Right renal cortex interstitium (tissue), 3 donors: ENCODE data around the gene CHRNA5. TPM values are rescaled to one million over a fixed set of nuclear protein-coding genes. Genes with fewer than 3 reads are reported as not detected.

ENCODE experiments used
- DNase-seq, 3 donors: peaks; one replicate each; pipeline ENCODE4 v3.0.0-alpha.2; 2013; ENCODE audit warnings: low read depth in 3 of 3, low spot score in 2 of 3
- polyA plus RNA-seq, 3 donors: library from polyadenylated mRNA; unstranded; fragments of 120-200 nt; gene quantifications; one replicate each; pipeline ENCODE4 v1.2.1, GENCODE V29; 2013; ENCODE audit not compliant: insufficient read length in 3 of 3

Gene CHRNA5
- polyA plus RNA-seq, 3 donors: 6.3 to 10.2 (median 10.0) TPM

GRCh38 chr15:78619022-78619950, 54.0 kb downstream of the CHRNA5 start:
- no peak for DNase-seq

GRCh38 chr15:78620021-78620526, 54.8 kb downstream of the CHRNA5 start:
- DNase-seq: no peak

GRCh38 chr15:78620527-78621421, 55.5 kb downstream of the CHRNA5 start, which contains the start of gene CHRNA3:
CHRNA3 (minus strand) TSS chr15:78620996; CDS start chr15:78620794, 202 bp downstream.
- no peak for DNase-seq

GRCh38 chr15:78621810-78622402, 56.6 kb downstream of the CHRNA5 start:
- no peak for DNase-seq

- no peak for DNase-seq
Observed at GRCh38 chr15:78623786-78624497, 58.6 kb downstream of the CHRNA5 start.

GRCh38 chr15:78624651-78625590, 59.6 kb downstream of the CHRNA5 start:
- DNase-seq: no peak

GRCh38 chr15:78625606-78626280, 60.4 kb downstream of the CHRNA5 start:
- no peak for DNase-seq

- DNase-seq: no peak
Observed at GRCh38 chr15:78626381-78626995, 61.2 kb downstream of the CHRNA5 start.

GRCh38 chr15:78627348-78627747, 62.0 kb downstream of the CHRNA5 start:
- no peak for DNase-seq

- DNase-seq: no peak
Observed at GRCh38 chr15:78628227-78628626, 62.9 kb downstream of the CHRNA5 start.

GRCh38 chr15:78629031-78629715, 63.9 kb downstream of the CHRNA5 start:
- no peak for DNase-seq

GRCh38 chr15:78629716-78630065, 64.4 kb downstream of the CHRNA5 start:
- DNase-seq: no peak

GRCh38 chr15:78630886-78631633, 65.7 kb downstream of the CHRNA5 start:
- no peak for DNase-seq

GRCh38 chr15:78633348-78633747, 68.0 kb downstream of the CHRNA5 start:
- DNase-seq: no peak

- DNase-seq: no peak
Observed at GRCh38 chr15:78634210-78635145, 69.2 kb downstream of the CHRNA5 start.

- no peak for DNase-seq
Observed at GRCh38 chr15:78635346-78635745, 70.0 kb downstream of the CHRNA5 start.
